ENCODE measurements around the gene MOCS1. TPM values are rescaled to one million over a fixed set of nuclear protein-coding genes. Genes with fewer than 3 reads are reported as not detected.
A peak's percentile ranks its signal among the peaks of the same experiment; 100 is the strongest.

The MOCS1 gene
- total RNA-seq, 1 donor from 2014 or later, result 20.1 TPM

- DNase-seq (ENCODE audit: low spot score), result no peak
These were observed 31.3 kb downstream of the MOCS1 start for GRCh38 chr6:39902786-39903465.

- DNase-seq (ENCODE audit: low spot score), result no peak
These were observed 32.1 kb downstream of the MOCS1 start for GRCh38 chr6:39902136-39902535.

GRCh38 chr6:39901670-39902069 is 32.6 kb downstream of the MOCS1 start:
- no peak for DNase-seq (ENCODE audit: low spot score)

GRCh38 chr6:39901116-39901655 is 33.1 kb downstream of the MOCS1 start:
- no peak for DNase-seq (ENCODE audit: low spot score)

- no peak for DNase-seq (ENCODE audit: low spot score)
These were observed 34.5 kb downstream of the MOCS1 start for GRCh38 chr6:39899554-39900295.

GRCh38 chr6:39898625-39899024 is 35.6 kb downstream of the MOCS1 start:
- DNase-seq (ENCODE audit: low spot score), result no peak

GRCh38 chr6:39897698-39898097 is 36.6 kb downstream of the MOCS1 start:
- DNase-seq (ENCODE audit: low spot score), result no peak

GRCh38 chr6:39896701-39897100 is 37.6 kb downstream of the MOCS1 start:
- DNase-seq (ENCODE audit: low spot score), result no peak

GRCh38 chr6:39893286-39893685 is 41.0 kb downstream of the MOCS1 start:
- no peak for DNase-seq (ENCODE audit: low spot score)

- peak; percentile 74 for DNase-seq (ENCODE audit: low spot score)
These were observed 41.7 kb downstream of the MOCS1 start for GRCh38 chr6:39892490-39893129.

GRCh38 chr6:39891976-39892375 is 42.3 kb downstream of the MOCS1 start:
- no peak for DNase-seq (ENCODE audit: low spot score)

- no peak for DNase-seq (ENCODE audit: low spot score)
These were observed 42.9 kb downstream of the MOCS1 start for GRCh38 chr6:39891353-39891752.

- DNase-seq (ENCODE audit: low spot score), result no peak
These were observed 45.0 kb downstream of the MOCS1 start for GRCh38 chr6:39889229-39889628.

- peak; percentile 78 for DNase-seq (ENCODE audit: low spot score)
These were observed 46.4 kb downstream of the MOCS1 start for GRCh38 chr6:39887692-39888450.

GRCh38 chr6:39886871-39887270 is 47.4 kb downstream of the MOCS1 start:
- no peak for DNase-seq (ENCODE audit: low spot score)

- no peak for DNase-seq (ENCODE audit: low spot score)
These were observed 48.6 kb downstream of the MOCS1 start for GRCh38 chr6:39885691-39886090.

GRCh38 chr6:39884696-39885095 is 49.6 kb downstream of the MOCS1 start:
- no peak for DNase-seq (ENCODE audit: low spot score)

GRCh38 chr6:39882531-39882899 is 51.7 kb downstream of the MOCS1 start:
- peak; percentile 62 for DNase-seq (ENCODE audit: low spot score)

GRCh38 chr6:39881851-39882530 is 52.3 kb downstream of the MOCS1 start:
- peak; percentile 31 for DNase-seq (ENCODE audit: low spot score)

- DNase-seq (ENCODE audit: low spot score), result no peak
These were observed 53.7 kb downstream of the MOCS1 start for GRCh38 chr6:39880594-39880993.

- no peak for DNase-seq (ENCODE audit: low spot score)
These were observed 54.7 kb downstream of the MOCS1 start for GRCh38 chr6:39879535-39879934.
